Fibroblast of lung (primary cell): Measurements from ENCODE around the gene ATRNL1. TPM values are rescaled to one million over a fixed set of nuclear protein-coding genes. Genes with fewer than 3 reads are reported as not detected.

Source experiments
- DNase-seq, 2 donors: peaks; one replicate each; pipeline versions ENCODE4 v3.0.0 to v3.0.0-alpha.2; 2010; ENCODE audit warnings: low read depth in 2 of 2
- H2AFZ ChIP-seq: 2 replicates; pipeline ENCODE4 v1.5.1; 2012; ENCODE audit warnings: low read length, control low read depth, inconsistent platforms
- H3K27ac ChIP-seq: 2 replicates; pipeline ENCODE4 v1.5.1; 2011; ENCODE audit warnings: low read length, control low read depth; ENCODE audit not compliant: insufficient read depth
- H3K27me3 ChIP-seq: 2 replicates; pipeline ENCODE4 v1.5.1; 2011; ENCODE audit warnings: mild to moderate bottlenecking, low read length; ENCODE audit not compliant: control insufficient read depth, insufficient read depth
- H3K36me3 ChIP-seq: 2 replicates; pipeline ENCODE4 v1.5.1; 2011; ENCODE audit warnings: low read length; ENCODE audit not compliant: control insufficient read depth, insufficient read depth
- H3K4me1 ChIP-seq: 2 replicates; pipeline ENCODE4 v1.5.1; 2011; ENCODE audit warnings: low read length; ENCODE audit not compliant: control insufficient read depth, insufficient read depth; ENCODE audit errors: extremely low read depth
- H3K4me2 ChIP-seq: 2 replicates; pipeline ENCODE4 v1.5.1; 2011; ENCODE audit warnings: low read length, control low read depth; ENCODE audit not compliant: insufficient read depth; ENCODE audit errors: extremely low read depth
- H3K4me3 ChIP-seq, 4 experiments: fragments of 200-600 bp in 1 of 4; sonication (generic) in 1 of 4; replicated peaks in 1 of 4; 2 replicates each; pipeline ENCODE4 v1.5.1; 2011 to 2016; ENCODE audit warnings: low read length in 4 of 4, low read depth in 3 of 4, mild to moderate bottlenecking in 3 of 4, control low read depth in 2 of 4, inconsistent platforms in 1 of 4, mixed read lengths in 1 of 4; ENCODE audit not compliant: insufficient read depth in 1 of 4; ENCODE audit errors: control extremely low read depth in 1 of 4
- H3K79me2 ChIP-seq: 2 replicates; pipeline ENCODE4 v1.5.1; 2012; ENCODE audit warnings: mild to moderate bottlenecking, low read length, inconsistent platforms; ENCODE audit not compliant: control insufficient read depth, insufficient read depth
- H3K9ac ChIP-seq: 2 replicates; pipeline ENCODE4 v1.5.1; 2011; ENCODE audit warnings: mild to moderate bottlenecking, low read length, control low read depth; ENCODE audit not compliant: insufficient read depth
- H3K9me3 ChIP-seq: 2 replicates; pipeline ENCODE4 v1.5.1; 2012; ENCODE audit warnings: low read depth, low read length; ENCODE audit not compliant: control insufficient read depth, insufficient read depth
- H4K20me1 ChIP-seq: 2 replicates; pipeline ENCODE4 v1.5.1; 2011; ENCODE audit warnings: low read length; ENCODE audit not compliant: control insufficient read depth, insufficient read depth; ENCODE audit errors: extremely low read depth
- EZH2 ChIP-seq: IDR thresholded peaks from 2 replicates; pipeline ENCODE4 v1.5.1; 2012; ENCODE audit warnings: low read length, control low read depth, mild to moderate bottlenecking; ENCODE audit errors: missing control alignments
- polyA plus RNA-seq, 2 donors: library from polyadenylated mRNA; depleted of rRNA in 1 of 2; stranded (reverse) in 1 of 2; unstranded in 1 of 2; fragments of >200 nt; gene quantifications; 2 replicates each; pipeline ENCODE4 v1.2.1, GENCODE V29; 2011 to 2012; ENCODE audit warnings: missing spikeins in 1 of 2
- total RNA-seq: library from RNA; depleted of rRNA; stranded (reverse); fragments of >200 nt; gene quantifications from 2 replicates; pipeline ENCODE4 v1.2.1, GENCODE V29; 2014
- TF ChIP-seq, protein P1 (sequence below), 2 donors: IDR thresholded peaks in 1 of 2; conservative IDR thresholded peaks in 1 of 2; 1 replicate in 1 of 2; 2 replicates in 1 of 2; pipeline ENCODE4 v1.5.1; 2011 to 2012; ENCODE audit warnings: low read length in 2 of 2, control low read depth in 1 of 2, inconsistent platforms in 1 of 2, low read depth in 1 of 2, mild to moderate bottlenecking in 1 of 2

The ATRNL1 gene
- total and polyA plus RNA-seq, 2 donors (not counting 1 experiment from before 2014, with no cell fraction given) = 0.33 TPM

DNA sequence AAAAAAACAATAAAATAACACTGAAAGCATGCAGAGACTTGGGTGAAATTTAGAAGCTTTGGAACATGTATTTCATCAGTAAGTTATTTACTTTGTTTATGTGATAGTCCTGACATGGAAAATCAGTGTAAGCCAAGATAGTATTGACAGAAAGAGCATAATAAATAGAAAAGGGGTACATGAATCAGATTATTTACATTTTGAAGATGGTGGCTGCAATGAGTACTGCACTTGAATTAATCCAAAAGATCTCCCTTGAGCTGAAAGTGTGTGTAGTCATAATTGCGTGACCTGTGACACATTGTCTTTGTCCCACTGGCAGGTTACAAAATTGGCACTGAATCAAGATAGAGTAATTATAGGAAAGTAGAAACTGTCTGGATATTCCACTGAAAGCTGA lies 617.0 kb downstream of the ATRNL1 start:
- Histone ChIP-seq H3K27me3 (no peaks in the 10 kb centered on the region), H3K4me2 (no peak overlapping the region), H2AFZ (no peak overlapping the region), H3K4me1 (no peaks in the 10 kb centered on the region), H3K36me3 (no peaks in the 10 kb centered on the region), H3K79me2 (no peaks in the 10 kb centered on the region), H3K4me3 (no peak overlapping the region), H3K9ac (no peak overlapping the region), H4K20me1 (no peaks in the 10 kb centered on the region), H3K27ac (no peak overlapping the region), H3K9me3 (no peaks in the 10 kb centered on the region)
- no peak for TF ChIP-seq EZH2
- TF ChIP-seq, protein P1, sequence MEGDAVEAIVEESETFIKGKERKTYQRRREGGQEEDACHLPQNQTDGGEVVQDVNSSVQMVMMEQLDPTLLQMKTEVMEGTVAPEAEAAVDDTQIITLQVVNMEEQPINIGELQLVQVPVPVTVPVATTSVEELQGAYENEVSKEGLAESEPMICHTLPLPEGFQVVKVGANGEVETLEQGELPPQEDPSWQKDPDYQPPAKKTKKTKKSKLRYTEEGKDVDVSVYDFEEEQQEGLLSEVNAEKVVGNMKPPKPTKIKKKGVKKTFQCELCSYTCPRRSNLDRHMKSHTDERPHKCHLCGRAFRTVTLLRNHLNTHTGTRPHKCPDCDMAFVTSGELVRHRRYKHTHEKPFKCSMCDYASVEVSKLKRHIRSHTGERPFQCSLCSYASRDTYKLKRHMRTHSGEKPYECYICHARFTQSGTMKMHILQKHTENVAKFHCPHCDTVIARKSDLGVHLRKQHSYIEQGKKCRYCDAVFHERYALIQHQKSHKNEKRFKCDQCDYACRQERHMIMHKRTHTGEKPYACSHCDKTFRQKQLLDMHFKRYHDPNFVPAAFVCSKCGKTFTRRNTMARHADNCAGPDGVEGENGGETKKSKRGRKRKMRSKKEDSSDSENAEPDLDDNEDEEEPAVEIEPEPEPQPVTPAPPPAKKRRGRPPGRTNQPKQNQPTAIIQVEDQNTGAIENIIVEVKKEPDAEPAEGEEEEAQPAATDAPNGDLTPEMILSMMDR (conservative IDR thresholded peaks at IDR 0.05 in 1 of 2, IDR thresholded peaks at IDR 0.05 in 1 of 2; ENCODE audit: low read depth in 1 of 2, low read length in 2 of 2) = no peak
- no peak for DNase-seq

DNA sequence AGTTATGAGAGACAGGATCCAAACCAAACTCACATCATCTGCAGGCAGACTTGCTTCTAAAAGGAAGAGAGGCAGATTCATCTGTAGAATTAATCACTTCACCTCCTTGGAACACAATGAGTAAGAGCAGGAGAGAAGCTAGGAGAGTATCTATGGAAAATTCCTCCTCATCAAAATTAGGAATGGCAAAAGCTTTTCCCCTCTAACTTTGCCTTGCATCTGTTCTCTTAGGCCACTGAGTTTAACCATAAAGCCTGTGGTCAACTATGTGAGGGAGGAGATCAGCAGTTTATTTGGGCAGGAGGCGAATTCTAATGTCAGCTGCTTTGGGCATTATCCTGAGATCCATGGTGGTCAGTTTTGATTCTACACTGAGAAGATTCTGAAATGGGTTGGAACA lies 618.1 kb downstream of the ATRNL1 start:
- Histone ChIP-seq H3K36me3 (no peaks in the 10 kb centered on the region), H3K9me3 (no peaks in the 10 kb centered on the region), H3K79me2 (no peaks in the 10 kb centered on the region), H3K4me3 (no peak overlapping the region), H3K9ac (no peak overlapping the region), H3K4me2 (no peak overlapping the region), H3K27ac (no peak overlapping the region), H3K4me1 (no peaks in the 10 kb centered on the region), H4K20me1 (no peaks in the 10 kb centered on the region), H3K27me3 (no peaks in the 10 kb centered on the region), H2AFZ (no peak overlapping the region)
- DNase-seq = no peak
- TF ChIP-seq, protein P1 (conservative IDR thresholded peaks at IDR 0.05 in 1 of 2, IDR thresholded peaks at IDR 0.05 in 1 of 2; ENCODE audit: low read depth in 1 of 2, low read length in 2 of 2) = no peak
- TF ChIP-seq EZH2 = no peak

DNA sequence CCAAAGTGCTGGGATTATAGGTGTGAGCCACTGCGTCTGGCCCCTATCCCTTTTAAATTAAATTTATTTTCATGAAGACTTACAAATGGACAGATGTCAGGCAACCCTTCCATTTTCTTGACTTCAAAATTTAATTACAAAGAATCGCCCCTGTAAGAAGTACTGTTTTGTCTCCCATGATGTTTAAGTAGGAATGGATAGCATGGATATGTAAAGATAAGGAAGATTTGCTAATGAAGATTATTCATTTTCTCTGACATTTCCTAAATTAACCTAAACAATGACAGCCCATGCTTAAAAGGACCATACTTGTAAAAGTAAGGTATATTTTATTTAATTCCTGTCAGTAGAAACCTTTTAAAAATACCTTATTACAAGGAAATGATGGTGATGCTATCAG lies 627.0 kb downstream of the ATRNL1 start:
- Histone ChIP-seq H4K20me1 (no peaks in the 10 kb centered on the region), H3K27me3 (no peaks in the 10 kb centered on the region), H3K36me3 (no peaks in the 10 kb centered on the region), H3K9ac (no peak overlapping the region), H3K4me3 (no peak overlapping the region), H2AFZ (no peak overlapping the region), H3K4me2 (no peak overlapping the region), H3K27ac (no peak overlapping the region), H3K9me3 (no peaks in the 10 kb centered on the region), H3K4me1 (no peaks in the 10 kb centered on the region), H3K79me2 (no peaks in the 10 kb centered on the region)
- no peak for DNase-seq
- TF ChIP-seq, protein P1 (conservative IDR thresholded peaks at IDR 0.05 in 1 of 2, IDR thresholded peaks at IDR 0.05 in 1 of 2; ENCODE audit: low read depth in 1 of 2, low read length in 2 of 2) = no peak
- no peak for TF ChIP-seq EZH2
